Loucy (cell line): Measurements from ENCODE around the gene CSRP1.

Experiments used
- H2AFZ ChIP-seq: fragments of 200-600 bp; sonication (generic); 2 replicates; pipeline ENCODE4 v1.6.0; 2016; ENCODE audit warnings: antibody characterized with exemption, mild to moderate bottlenecking, low read length, moderate library complexity
- H3F3A ChIP-seq: fragments of 200-600 bp; 2 replicates; pipeline ENCODE4 v1.6.0; 2016; ENCODE audit warnings: antibody characterized with exemption, low read depth, mild to moderate bottlenecking
- H3K27me3 ChIP-seq: fragments of 200-600 bp; sonication (generic); 2 replicates; pipeline ENCODE4 v1.6.1; 2014; ENCODE audit warnings: low read length, mild to moderate bottlenecking; ENCODE audit not compliant: insufficient read depth, poor library complexity, severe bottlenecking
- H3K36me3 ChIP-seq: fragments of 200-600 bp; sonication (generic); 2 replicates; pipeline ENCODE4 v1.6.1; 2016; ENCODE audit warnings: low read length; ENCODE audit not compliant: insufficient read depth
- H3K4me1 ChIP-seq: fragments of 200-600 bp; sonication (generic); 2 replicates; pipeline ENCODE4 v1.5.1; 2014; ENCODE audit warnings: low read length, mild to moderate bottlenecking; ENCODE audit not compliant: insufficient read depth, poor library complexity, severe bottlenecking
- H3K4me2 ChIP-seq: fragments of 200-600 bp; sonication (generic); 2 replicates; pipeline ENCODE4 v1.6.0; 2014; ENCODE audit warnings: antibody characterized with exemption, low read length, low read depth, mild to moderate bottlenecking; ENCODE audit not compliant: poor library complexity, severe bottlenecking
- H3K4me3 ChIP-seq: fragments of 200-600 bp; sonication (generic); 2 replicates; pipeline ENCODE4 v1.5.1; 2014; ENCODE audit warnings: low read length, mild to moderate bottlenecking, mixed read lengths; ENCODE audit not compliant: poor library complexity, severe bottlenecking
- H3K79me2 ChIP-seq: fragments of 200-600 bp; sonication (generic); 2 replicates; pipeline ENCODE4 v1.6.1; 2014; ENCODE audit warnings: low read length; ENCODE audit not compliant: insufficient read depth
- H3K9ac ChIP-seq: fragments of 200-600 bp; sonication (generic); 2 replicates; pipeline ENCODE4 v1.6.0; 2014; ENCODE audit warnings: mild to moderate bottlenecking, low read depth, low read length, moderate library complexity; ENCODE audit not compliant: poor library complexity, severe bottlenecking
- H3K9me2 ChIP-seq: fragments of 200-600 bp; sonication (generic); replicated peaks from 2 replicates; pipeline ENCODE4 v1.6.1; 2016; ENCODE audit warnings: low read depth, low read length, mixed read lengths
- H3K9me3 ChIP-seq: fragments of 200-600 bp; sonication (generic); 2 replicates; pipeline ENCODE4 v1.6.1; 2014; ENCODE audit warnings: mild to moderate bottlenecking, antibody characterized with exemption, low read length, low read depth; ENCODE audit not compliant: insufficient read depth
- H4K20me1 ChIP-seq: fragments of 200-600 bp; sonication (generic); 2 replicates; pipeline ENCODE4 v1.6.0; 2014; ENCODE audit warnings: antibody characterized with exemption, low read length, mild to moderate bottlenecking; ENCODE audit not compliant: insufficient read depth, poor library complexity, severe bottlenecking
- CTCF ChIP-seq: fragments of 200-600 bp; sonication (generic); conservative IDR thresholded peaks from 2 replicates; pipeline ENCODE4 v1.5.1; 2014; ENCODE audit warnings: mild to moderate bottlenecking, antibody characterized with exemption, low read length
- EZH2phosphoT487 ChIP-seq: fragments of 200-600 bp; IDR thresholded peaks from 2 replicates; pipeline ENCODE4 v1.6.1; 2018; ENCODE audit warnings: antibody characterized with exemption, mild to moderate bottlenecking, moderate library complexity, borderline replicate concordance

CSRP1 gene

GRCh38 chr1:201538612-201539551, 32.0 kb upstream of the CSRP1 start, which contains the start of gene NAV1:
NAV1 (plus strand) TSS chr1:201539127; CDS start chr1:201622885, 83,758 bp downstream.
- Histone ChIP-seq H3K4me3 (peak within 1 kb of the TSS; percentile 78), H4K20me1 (no peaks in the 10 kb centered on the region), H3K9me3 (no peaks in the 10 kb centered on the region), H3K4me1 (peaks cover 9% of the 10 kb centered on the region), H3K4me2 (peak within 1 kb of the TSS; percentile 77), H3K9me2 (no peaks in the 10 kb centered on the region), H3K36me3 (no peaks in the 10 kb centered on the region), H3K79me2 (no peaks in the 10 kb centered on the region), H2AFZ (peak within 1 kb of the TSS; percentile 88), H3F3A (no peaks in the 10 kb centered on the region), H3K9ac (peak within 1 kb of the TSS; percentile 60), H3K27me3 (peaks cover 29% of the 10 kb centered on the region)
- TF ChIP-seq EZH2phosphoT487 (no peak), CTCF (no peak)

- H3K79me2 ChIP-seq = no peaks in the 10 kb centered on the region
- H3K36me3 ChIP-seq = no peaks in the 10 kb centered on the region
- H3K9me3 ChIP-seq = no peaks in the 10 kb centered on the region
- peaks cover 29% of the 10 kb centered on the region for H3K27me3 ChIP-seq
- H2AFZ ChIP-seq = peak overlapping the region; percentile 88
- H4K20me1 ChIP-seq = no peaks in the 10 kb centered on the region
- H3K9me2 ChIP-seq = no peaks in the 10 kb centered on the region
- H3F3A ChIP-seq = no peaks in the 10 kb centered on the region
- peak overlapping the region; percentile 77 for H3K4me2 ChIP-seq
- H3K4me1 ChIP-seq = peaks cover 9% of the 10 kb centered on the region
- no peak for TF ChIP-seq EZH2phosphoT487
- no peak for TF ChIP-seq CTCF
- H3K9ac ChIP-seq = peak overlapping the region; percentile 60
- peak overlapping the region; percentile 78 for H3K4me3 ChIP-seq
These were observed 31.1 kb upstream of the CSRP1 start for GRCh38 chr1:201537891-201538611.

GRCh38 chr1:201537467-201537866, 30.5 kb upstream of the CSRP1 start:
- peaks cover 9% of the 10 kb centered on the region for H3K4me1 ChIP-seq
- no peaks in the 10 kb centered on the region for H3K79me2 ChIP-seq
- no peak overlapping the region for H3K4me3 ChIP-seq
- H2AFZ ChIP-seq = no peak overlapping the region
- H3K9me2 ChIP-seq = no peaks in the 10 kb centered on the region
- peaks cover 29% of the 10 kb centered on the region for H3K27me3 ChIP-seq
- no peaks in the 10 kb centered on the region for H4K20me1 ChIP-seq
- no peak overlapping the region for H3K4me2 ChIP-seq
- no peaks in the 10 kb centered on the region for H3K9me3 ChIP-seq
- no peak for TF ChIP-seq EZH2phosphoT487
- TF ChIP-seq CTCF = no peak
- no peak overlapping the region for H3K9ac ChIP-seq
- H3K36me3 ChIP-seq = no peaks in the 10 kb centered on the region
- H3F3A ChIP-seq = no peaks in the 10 kb centered on the region
